H1 (cell line): ENCODE measurements around the gene GIT1. TPM values are rescaled to one million over a fixed set of nuclear protein-coding genes. Genes with fewer than 3 reads are reported as not detected.
A peak's percentile ranks its signal among the peaks of the same experiment; 100 is the strongest.

ENCODE experiments used
- CTCF ChIA-PET: fragments of 300-600 bp; sonication (Branson Sonifier 250); formaldehyde crosslinking; loops from one replicate; lab custom pipeline; 2021; ENCODE audit not compliant: partially characterized antibody; lab: Charles Lee
- POLR2A ChIA-PET: fragments of 300-600 bp; sonication (Branson Sonifier 250); formaldehyde crosslinking; loops from one replicate; lab custom pipeline; 2021; ENCODE audit warnings: inconsistent platforms; ENCODE audit not compliant: partially characterized antibody; lab: Charles Lee
- DNase-seq, 2 experiments: peaks; one replicate each; pipeline versions ENCODE4 v3.0.0 to v3.0.0-alpha.2; 2010 to 2022; ENCODE audit warnings: low spot score in 2 of 2, low read depth in 1 of 2, mixed read lengths in 1 of 2
- FAIRE-seq: peaks from 2 replicates; lab custom pipeline; 2011; peaks lifted over from hg19 to GRCh38; lab: Jason Lieb, UNC
- H2AFZ ChIP-seq: 2 replicates; pipeline ENCODE4 v1.8.1; 2012; ENCODE audit warnings: low read length, inconsistent platforms
- H2AK5ac ChIP-seq: 2 replicates; pipeline ENCODE4 v1.6.1; 2013; ENCODE audit warnings: low read depth, low read length
- H2BK120ac ChIP-seq: replicated peaks from 2 replicates; pipeline ENCODE3; 2013; ENCODE audit warnings: low read depth, low read length, inconsistent platforms
- H2BK12ac ChIP-seq: 2 replicates; pipeline ENCODE4 v1.6.1; 2013; ENCODE audit warnings: low read depth, low read length
- H2BK15ac ChIP-seq: 2 replicates; pipeline ENCODE4 v1.6.1; 2013; ENCODE audit warnings: low read length
- H2BK20ac ChIP-seq: 2 replicates; pipeline ENCODE4 v1.6.1; 2013; ENCODE audit warnings: low read length
- H2BK5ac ChIP-seq: 2 replicates; pipeline ENCODE4 v1.6.1; 2013; ENCODE audit warnings: low read depth, low read length
- H3K14ac ChIP-seq: 2 replicates; pipeline ENCODE4 v1.6.1; 2013; ENCODE audit warnings: inconsistent platforms; ENCODE audit not compliant: insufficient read length
- H3K18ac ChIP-seq: 2 replicates; pipeline ENCODE4 v1.6.1; 2013; ENCODE audit warnings: low read length; ENCODE audit errors: extremely low read depth
- H3K23ac ChIP-seq: 2 replicates; pipeline ENCODE4 v1.6.1; 2013; ENCODE audit warnings: inconsistent platforms; ENCODE audit not compliant: insufficient read length
- H3K23me2 ChIP-seq: 2 replicates; pipeline ENCODE4 v1.6.1; 2013; ENCODE audit warnings: low read depth, low read length
- H3K27ac ChIP-seq: 2 replicates; pipeline ENCODE4 v1.6.1; 2011; ENCODE audit warnings: low read depth, low read length, inconsistent platforms
- H3K27me3 ChIP-seq, 4 experiments: replicated peaks in 1 of 4; 1 replicate in 1 of 4; 2 replicates in 3 of 4; pipeline versions ENCODE4 v1.6.1 to v1.8.1; 2011 to 2013; ENCODE audit warnings: low read length in 3 of 4, mild to moderate bottlenecking in 3 of 4, inconsistent platforms in 2 of 4, mixed read lengths in 2 of 4, moderate library complexity in 1 of 4; ENCODE audit not compliant: control insufficient read depth in 3 of 4, insufficient read depth in 3 of 4; ENCODE audit errors: extremely low read depth in 1 of 4
- H3K36me3 ChIP-seq, 4 experiments: 2 replicates each; pipeline versions ENCODE4 v1.6.1 to v1.8.1; 2011 to 2013; ENCODE audit warnings: mild to moderate bottlenecking in 4 of 4, low read length in 3 of 4, moderate library complexity in 2 of 4, control low read depth in 1 of 4, inconsistent platforms in 1 of 4; ENCODE audit not compliant: insufficient read depth in 4 of 4, control insufficient read depth in 2 of 4
- H3K4ac ChIP-seq: replicated peaks from 2 replicates; pipeline ENCODE3; 2013; ENCODE audit warnings: low read length, low read depth, mixed read lengths, inconsistent platforms; ENCODE audit not compliant: insufficient read length
- H3K4me1 ChIP-seq, 4 experiments: replicated peaks in 1 of 4; 1 replicate in 1 of 4; 2 replicates in 3 of 4; pipeline versions ENCODE4 v1.6.1 to v1.8.1; 2011 to 2013; ENCODE audit warnings: low read length in 3 of 4, inconsistent platforms in 2 of 4, mixed read lengths in 1 of 4; ENCODE audit not compliant: insufficient read depth in 4 of 4, control insufficient read depth in 3 of 4
- H3K4me2 ChIP-seq, 2 experiments: 2 replicates each; pipeline versions ENCODE4 v1.6.1 to v1.8.1; 2011 to 2013; ENCODE audit warnings: low read depth in 2 of 2, low read length in 2 of 2, control low read depth in 1 of 2, inconsistent platforms in 1 of 2, mild to moderate bottlenecking in 1 of 2; ENCODE audit not compliant: insufficient read depth in 1 of 2
- H3K4me3 ChIP-seq, 4 experiments: fragments of 200-600, 300-600 bp in 1 of 4; sonication (generic), shearing (Covaris generic), sonication (Bioruptor Twin) in 1 of 4; 2 replicates each; pipeline versions ENCODE4 v1.5.1 to v1.8.1; 2011 to 2016; ENCODE audit warnings: low read length in 4 of 4, low read depth in 3 of 4, control low read depth in 2 of 4, inconsistent platforms in 2 of 4, mild to moderate bottlenecking in 2 of 4, mixed read lengths in 1 of 4, moderate library complexity in 1 of 4; ENCODE audit not compliant: insufficient read depth in 2 of 4; ENCODE audit errors: extremely low read depth in 1 of 4
- H3K56ac ChIP-seq: replicated peaks from 2 replicates; pipeline ENCODE3; 2013; ENCODE audit warnings: low read depth, mild to moderate bottlenecking, mixed read lengths, low read length, inconsistent platforms; ENCODE audit not compliant: insufficient read length
- H3K79me1 ChIP-seq: 2 replicates; pipeline ENCODE4 v1.6.1; 2013; ENCODE audit warnings: low read depth, low read length, control low read depth
- H3K79me2 ChIP-seq, 2 experiments: 2 replicates each; pipeline versions ENCODE4 v1.6.1 to v1.8.1; 2012 to 2013; ENCODE audit warnings: low read length in 2 of 2, mild to moderate bottlenecking in 2 of 2, inconsistent platforms in 1 of 2; ENCODE audit not compliant: insufficient read depth in 2 of 2, control insufficient read depth in 1 of 2
- H3K9ac ChIP-seq, 4 experiments: replicated peaks in 1 of 4; 1 replicate in 1 of 4; 2 replicates in 3 of 4; pipeline versions ENCODE4 v1.6.1 to v1.8.1; 2011 to 2013; ENCODE audit warnings: low read depth in 3 of 4, low read length in 3 of 4, control low read depth in 2 of 4, mild to moderate bottlenecking in 2 of 4, moderate library complexity in 2 of 4, inconsistent platforms in 1 of 4; ENCODE audit errors: extremely low read depth in 1 of 4
- H3K9me3 ChIP-seq, 2 experiments: 2 replicates each; pipeline versions ENCODE4 v1.6.1 to v1.8.1; 2012 to 2013; ENCODE audit warnings: mild to moderate bottlenecking in 2 of 2, moderate library complexity in 2 of 2, control low read depth in 1 of 2, inconsistent platforms in 1 of 2, low read depth in 1 of 2, low read length in 1 of 2, mixed read lengths in 1 of 2; ENCODE audit not compliant: insufficient read depth in 2 of 2
- H4K20me1 ChIP-seq, 2 experiments: replicated peaks in 1 of 2; 2 replicates each; pipeline versions ENCODE3 to v1.8.1; 2011 to 2013; ENCODE audit warnings: inconsistent platforms in 2 of 2, low read length in 2 of 2, mild to moderate bottlenecking in 1 of 2; ENCODE audit not compliant: insufficient read depth in 2 of 2, control insufficient read depth in 1 of 2
- H4K5ac ChIP-seq: 2 replicates; pipeline ENCODE4 v1.6.1; 2013; ENCODE audit warnings: low read length, low read depth, mixed read lengths, inconsistent platforms; ENCODE audit not compliant: insufficient read length
- H4K8ac ChIP-seq: 2 replicates; pipeline ENCODE4 v1.8.0; 2013; ENCODE audit warnings: mild to moderate bottlenecking, moderate library complexity, low read length, inconsistent platforms; ENCODE audit not compliant: insufficient read depth; ENCODE audit errors: extremely low read depth
- H4K91ac ChIP-seq: replicated peaks from 2 replicates; pipeline ENCODE3; 2013; ENCODE audit warnings: low read length, mixed read lengths, inconsistent platforms; ENCODE audit not compliant: insufficient read length
- CBX8 ChIP-seq: fragments of 300-800, 300-1000 bp; sonication (generic); IDR thresholded peaks from 2 replicates; pipeline ENCODE4 v1.7.1; 2016; ENCODE audit warnings: low read depth, low read length, borderline replicate concordance
- CTBP2 ChIP-seq: IDR thresholded peaks from 2 replicates; pipeline ENCODE4 v1.7.0; 2011; ENCODE audit warnings: borderline replicate concordance, mild to moderate bottlenecking, moderate library complexity, mixed read lengths, low read length; ENCODE audit not compliant: insufficient read depth, insufficient read length
- EP300 ChIP-seq, 2 experiments: IDR thresholded peaks; 1 replicate in 1 of 2; 2 replicates in 1 of 2; pipeline ENCODE4 v1.6.1; 2011 to 2012; ENCODE audit warnings: low read depth in 2 of 2, low read length in 2 of 2, mild to moderate bottlenecking in 2 of 2, borderline replicate concordance in 1 of 2, inconsistent platforms in 1 of 2, moderate library complexity in 1 of 2
- HDAC6 ChIP-seq: IDR thresholded peaks from one replicate; pipeline ENCODE4 v1.7.1; 2012; ENCODE audit warnings: low read depth, mild to moderate bottlenecking, inconsistent platforms, low read length, moderate library complexity
- POU5F1 ChIP-seq: IDR thresholded peaks from 2 replicates; pipeline ENCODE4 v1.6.1; 2011; ENCODE audit warnings: low read depth, mild to moderate bottlenecking, low read length, moderate library complexity
- WGBS, 2 experiments: shearing (Covaris generic) in 1 of 2; methylation state at CpG; one replicate each; pipeline versions ENCODE4 v1.1.6 to v1.1.7; 2013 to 2015; ENCODE audit warnings: low lambda C conversion rate in 2 of 2, mixed read lengths in 2 of 2, inconsistent platforms in 1 of 2, low coverage in 1 of 2, missing lambda C conversion rate in 1 of 2; ENCODE audit not compliant: insufficient replicate concordance in 2 of 2, insufficient coverage in 1 of 2, insufficient read length in 1 of 2; ENCODE audit errors: extremely low coverage in 1 of 2, missing lambda C conversion rate in 1 of 2; 5-methylcytosine and 5-hydroxymethylcytosine counted together
- polyA plus RNA-seq, 7 experiments: library from polyadenylated mRNA; depleted of rRNA in 3 of 7; stranded (reverse) in 5 of 7; unstranded in 2 of 7; fragments of >200 nt in 5 of 7; fragments of 200-250 nt in 2 of 7; gene quantifications; 1 replicate in 5 of 7; 2 replicates in 1 of 7; 4 replicates in 1 of 7; pipeline versions ENCODE4 v1.2.1 to v1.2.3, GENCODE V29; 2011 to 2013; ENCODE audit warnings: missing spikeins in 2 of 7, mixed read lengths in 2 of 7
- total RNA-seq: library from RNA; stranded (reverse); fragmentation: NEBNext Ultra II Directional; extraction: Animal tissue kit (Norgen Biotek cat#: 25700); gene quantifications from 2 replicates; pipeline ENCODE4 v1.2.1, GENCODE V29; 2021
- TF ChIP-seq, protein P1 (sequence below): IDR thresholded peaks from 2 replicates; pipeline ENCODE4 v1.6.1; 2012; ENCODE audit warnings: inconsistent platforms
- TF ChIP-seq, protein P2 (sequence below): IDR thresholded peaks from 2 replicates; pipeline ENCODE4 v1.6.1; 2012; ENCODE audit warnings: low read length, inconsistent platforms

Gene GIT1
- total and polyA plus RNA-seq, 2 of the 8 experiments (the other 6 are each of a cell fraction or from before 2014, with no cell fraction given), result 62.4 to 63.0 TPM

DNA sequence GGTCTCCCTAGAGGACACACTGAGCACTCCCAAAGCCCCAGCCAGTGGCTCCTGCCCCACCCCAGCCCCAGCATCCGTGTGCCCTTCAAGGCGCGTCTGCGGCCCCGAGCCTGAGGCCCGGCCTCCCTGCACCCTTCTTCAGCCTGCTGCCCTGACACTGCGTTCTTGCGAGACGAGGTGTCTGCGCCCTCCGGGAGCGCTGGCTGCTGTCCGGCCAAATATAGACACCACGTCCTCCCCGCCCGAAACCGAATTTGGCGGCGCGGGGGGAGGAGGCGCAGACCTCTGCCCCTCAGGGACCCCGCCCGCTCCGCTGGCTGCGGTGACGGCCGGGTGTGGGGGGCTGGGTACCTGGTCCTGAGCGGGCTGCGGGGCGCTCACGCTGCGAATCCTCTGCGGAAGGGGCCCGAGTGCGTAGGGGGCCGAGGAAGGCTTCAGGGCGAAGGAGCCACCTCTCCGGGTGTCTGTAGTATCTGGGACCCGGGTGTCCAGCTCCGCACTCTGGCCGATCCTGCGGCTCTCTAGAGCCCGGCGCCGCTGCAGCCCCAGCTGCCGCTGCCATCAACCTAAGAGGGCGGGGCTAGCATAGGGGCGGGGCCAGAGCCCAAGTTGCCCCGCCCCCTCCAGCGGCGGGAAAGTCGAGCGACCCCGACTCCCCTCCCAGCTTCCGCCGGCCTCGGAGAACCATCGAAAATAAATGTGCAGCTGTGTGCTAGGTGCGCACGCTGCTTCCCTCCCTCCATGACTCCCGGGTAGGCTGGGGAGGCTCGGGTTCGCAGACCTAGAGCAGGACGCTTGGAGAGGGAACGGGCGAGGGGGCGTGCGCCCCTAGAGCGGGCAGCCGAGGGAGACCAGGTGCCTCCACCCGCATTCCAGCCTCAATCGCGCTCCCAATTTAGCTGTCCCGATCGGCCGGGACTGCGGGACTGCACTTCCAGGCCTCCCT lies 33.2 kb upstream of the GIT1 start, which contains the start of gene CORO6:
CORO6 (minus strand) TSS at position 576 of the 946 bp plus-strand sequence. CDS start 1,491 bp downstream, outside the sequence.
- no peak for FAIRE-seq
- Histone ChIP-seq H3K9me3 (no peaks in the 10 kb centered on the region), H3K27ac (peak within 1 kb of the TSS; percentile 72), H3K4me2 (peak within 1 kb of the TSS; percentile 95), H3K23ac (no peak within 1 kb of the TSS), H4K8ac (peak within 1 kb of the TSS; percentile 95; the same call in 1 of the 2 replicates), H3K4me3 (peak within 1 kb of the TSS; percentile 53 to 84 (median 69)), H4K91ac (peak within 1 kb of the TSS; percentile 83), H2BK15ac (peak within 1 kb of the TSS; percentile 99), H3K56ac (no peak within 1 kb of the TSS), H4K20me1 (peaks cover 0 to 6% of the 10 kb centered on the region in 2 experiments), H2AK5ac (no peak within 1 kb of the TSS), H3K23me2 (peaks cover 12% of the 10 kb centered on the region; the same call in 1 of the 2 replicates), H3K9ac (peak within 1 kb of the TSS in 3 of 4 experiments; percentile 75 to 85 (median 84); a peak in 6 of 7 replicates), H2BK20ac (peak within 1 kb of the TSS; percentile 72), H3K14ac (no peak within 1 kb of the TSS), H3K27me3 (peaks cover 5 to 42% (median 29%) of the 10 kb centered on the region in 4 experiments), H3K36me3 (no peaks in the 10 kb centered on the region), H3K18ac (peak within 1 kb of the TSS; percentile 97), H2BK12ac (peak within 1 kb of the TSS; percentile 77; the same call in 1 of the 2 replicates), H3K79me1 (no peaks in the 10 kb centered on the region), H2AFZ (peak within 1 kb of the TSS; percentile 85; the same call in 1 of the 2 replicates), H2BK5ac (peak within 1 kb of the TSS; percentile 95; the same call in 1 of the 2 replicates), H3K4me1 (peaks cover 11 to 24% (median 16%) of the 10 kb centered on the region in 4 experiments), H3K4ac (peak within 1 kb of the TSS; percentile 70), H3K79me2 (no peaks in the 10 kb centered on the region), H2BK120ac (no peak within 1 kb of the TSS), H4K5ac (peak within 1 kb of the TSS; percentile 90)
- ChIA-PET POLR2A (interaction anchor here (0.6 to 1.4 kb wide), 6 partner anchors 17 to 363 kb away, joined by 3 to 4 read pairs (median 4); partner anchors contain the start of gene SSH2), CTCF (interaction anchor here (0.6 to 13.1 kb wide), 11 partner anchors 12 to 473 kb away, joined by 3 to 193 read pairs (median 3); partner anchors contain the start of genes ABHD15, ANKRD13B, SSH2 and TP53I13)
- peak in 1 of 2 experiments; percentile 94 for DNase-seq
- WGBS, 2 experiments, result 3% methylated on average over 64 of the region's 77 CpGs; no CpG with 5 or more reads in 1 of the 2 experiments
- TF ChIP-seq CBX8, result no peak
- no peak for TF ChIP-seq POU5F1
- no peak for TF ChIP-seq HDAC6
- TF ChIP-seq, protein P1, sequence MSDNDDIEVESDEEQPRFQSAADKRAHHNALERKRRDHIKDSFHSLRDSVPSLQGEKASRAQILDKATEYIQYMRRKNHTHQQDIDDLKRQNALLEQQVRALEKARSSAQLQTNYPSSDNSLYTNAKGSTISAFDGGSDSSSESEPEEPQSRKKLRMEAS, result peak; percentile 69
- TF ChIP-seq, protein P2, sequence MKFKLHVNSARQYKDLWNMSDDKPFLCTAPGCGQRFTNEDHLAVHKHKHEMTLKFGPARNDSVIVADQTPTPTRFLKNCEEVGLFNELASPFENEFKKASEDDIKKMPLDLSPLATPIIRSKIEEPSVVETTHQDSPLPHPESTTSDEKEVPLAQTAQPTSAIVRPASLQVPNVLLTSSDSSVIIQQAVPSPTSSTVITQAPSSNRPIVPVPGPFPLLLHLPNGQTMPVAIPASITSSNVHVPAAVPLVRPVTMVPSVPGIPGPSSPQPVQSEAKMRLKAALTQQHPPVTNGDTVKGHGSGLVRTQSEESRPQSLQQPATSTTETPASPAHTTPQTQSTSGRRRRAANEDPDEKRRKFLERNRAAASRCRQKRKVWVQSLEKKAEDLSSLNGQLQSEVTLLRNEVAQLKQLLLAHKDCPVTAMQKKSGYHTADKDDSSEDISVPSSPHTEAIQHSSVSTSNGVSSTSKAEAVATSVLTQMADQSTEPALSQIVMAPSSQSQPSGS, result no peak
- TF ChIP-seq EP300 (IDR thresholded peaks at IDR 0.05; ENCODE audit: borderline replicate concordance in 1 of 2, low read depth in 2 of 2, low read length in 2 of 2), result no peak
- no peak for TF ChIP-seq CTBP2
